H1 (cell line): ENCODE measurements around the gene INA.

Source experiments
- CHD2 ChIP-seq: IDR thresholded peaks from 2 replicates; pipeline ENCODE4 v1.6.1; 2012; ENCODE audit warnings: low read length, improper control_type of control experiment
- EZH2 ChIP-seq: fragments of 200-600 bp; sonication (generic); IDR thresholded peaks from 2 replicates; pipeline ENCODE4 v1.7.1; 2012; ENCODE audit warnings: low read depth, mild to moderate bottlenecking, moderate library complexity, low read length, inconsistent platforms; ENCODE audit not compliant: severe bottlenecking
- PHF8 ChIP-seq: fragments of 200-600 bp; sonication (generic); conservative IDR thresholded peaks from 2 replicates; pipeline ENCODE4 v1.7.1; 2012; ENCODE audit warnings: low read depth, mild to moderate bottlenecking, inconsistent platforms, low read length, moderate library complexity
- POLR2AphosphoS5 ChIP-seq: IDR thresholded peaks from 2 replicates; pipeline ENCODE4 v1.6.1; 2011; ENCODE audit warnings: low read depth, low read length
- POU5F1 ChIP-seq: IDR thresholded peaks from 2 replicates; pipeline ENCODE4 v1.6.1; 2011; ENCODE audit warnings: low read depth, mild to moderate bottlenecking, low read length, moderate library complexity
- USF2 ChIP-seq: IDR thresholded peaks from 2 replicates; pipeline ENCODE4 v1.6.1; 2011; ENCODE audit warnings: low read length, improper control_type of control experiment

- TF ChIP-seq EZH2: no peak
- TF ChIP-seq POU5F1: no peak
- no peak for TF ChIP-seq CHD2
- no peak for TF ChIP-seq USF2
- TF ChIP-seq POLR2AphosphoS5: no peak
- no peak for TF ChIP-seq PHF8
Measured at GRCh38 chr10:103257812-103258211, 19.1 kb upstream of the INA start.
